BE2C (cell line): ENCODE data around the gene CAMTA1.

Experiments used
- DNase-seq: peaks from one replicate; pipeline ENCODE4 v3.0.0-alpha.2; 2020
- H3K27me3 ChIP-seq: fragments of 250-450 bp; sonication (Bioruptor Pico); 2 replicates; pipeline ENCODE4 v1.5.1; 2020; ENCODE audit warnings: mild to moderate bottlenecking
- H3K36me3 ChIP-seq: fragments of 250-450 bp; sonication (Bioruptor Pico); 2 replicates; pipeline ENCODE4 v1.5.1; 2020; ENCODE audit warnings: mild to moderate bottlenecking
- H3K4me1 ChIP-seq: fragments of 250-450 bp; sonication (Bioruptor Pico); 2 replicates; pipeline ENCODE4 v1.5.1; 2020
- H3K4me3 ChIP-seq: 2 replicates; pipeline ENCODE4 v1.5.1; 2011; ENCODE audit warnings: low read depth, low read length
- H3K9me3 ChIP-seq: fragments of 250-450 bp; sonication (Bioruptor Pico); 2 replicates; pipeline ENCODE4 v1.5.1; 2020
- TF ChIP-seq, protein P1 (sequence below): IDR thresholded peaks from 2 replicates; pipeline ENCODE4 v1.5.1; 2012; ENCODE audit warnings: mild to moderate bottlenecking, low read depth, low read length

The CAMTA1 gene

DNA sequence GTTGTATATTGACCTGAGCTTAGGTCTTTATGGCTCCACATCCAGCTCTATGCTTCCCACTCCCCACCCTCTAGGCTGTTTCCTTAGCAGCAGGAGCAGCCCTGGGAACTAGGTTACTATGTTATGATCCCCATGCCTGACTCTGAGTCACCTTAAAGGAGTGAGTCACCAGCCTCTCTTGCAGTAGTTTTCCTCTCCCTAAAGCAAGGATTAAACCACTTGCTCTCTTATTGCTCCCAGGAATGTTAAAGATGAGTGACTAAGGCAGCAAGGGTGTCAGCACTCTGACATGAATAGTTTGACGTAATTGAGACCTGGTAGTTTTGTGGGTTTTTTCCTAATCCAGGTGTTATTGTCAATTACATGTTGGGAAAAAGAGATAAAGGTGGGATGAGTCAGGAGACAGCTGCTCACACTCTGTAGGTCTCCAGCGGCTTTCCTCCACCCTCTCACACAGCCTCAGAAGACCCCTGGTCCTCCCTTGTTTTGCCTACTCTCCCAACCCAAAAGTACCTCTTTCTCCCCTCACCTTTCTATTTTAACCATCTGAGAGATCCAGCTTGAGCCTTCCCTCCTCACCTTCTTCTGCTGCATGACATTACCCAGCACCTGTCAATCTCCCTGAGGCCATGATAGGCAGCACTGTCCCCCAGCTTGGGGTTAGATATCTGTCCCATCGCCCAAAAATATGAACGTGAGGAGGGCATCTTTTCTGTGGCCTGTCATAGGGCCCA lies 616.7 kb downstream of the CAMTA1 start:
- H3K4me1 ChIP-seq = no peaks in the 10 kb centered on the region
- no peak overlapping the region for H3K4me3 ChIP-seq
- TF ChIP-seq, protein P1, sequence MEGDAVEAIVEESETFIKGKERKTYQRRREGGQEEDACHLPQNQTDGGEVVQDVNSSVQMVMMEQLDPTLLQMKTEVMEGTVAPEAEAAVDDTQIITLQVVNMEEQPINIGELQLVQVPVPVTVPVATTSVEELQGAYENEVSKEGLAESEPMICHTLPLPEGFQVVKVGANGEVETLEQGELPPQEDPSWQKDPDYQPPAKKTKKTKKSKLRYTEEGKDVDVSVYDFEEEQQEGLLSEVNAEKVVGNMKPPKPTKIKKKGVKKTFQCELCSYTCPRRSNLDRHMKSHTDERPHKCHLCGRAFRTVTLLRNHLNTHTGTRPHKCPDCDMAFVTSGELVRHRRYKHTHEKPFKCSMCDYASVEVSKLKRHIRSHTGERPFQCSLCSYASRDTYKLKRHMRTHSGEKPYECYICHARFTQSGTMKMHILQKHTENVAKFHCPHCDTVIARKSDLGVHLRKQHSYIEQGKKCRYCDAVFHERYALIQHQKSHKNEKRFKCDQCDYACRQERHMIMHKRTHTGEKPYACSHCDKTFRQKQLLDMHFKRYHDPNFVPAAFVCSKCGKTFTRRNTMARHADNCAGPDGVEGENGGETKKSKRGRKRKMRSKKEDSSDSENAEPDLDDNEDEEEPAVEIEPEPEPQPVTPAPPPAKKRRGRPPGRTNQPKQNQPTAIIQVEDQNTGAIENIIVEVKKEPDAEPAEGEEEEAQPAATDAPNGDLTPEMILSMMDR = no peak
- H3K27me3 ChIP-seq = no peaks in the 10 kb centered on the region
- H3K9me3 ChIP-seq = no peaks in the 10 kb centered on the region
- peak; percentile 20 for DNase-seq
- H3K36me3 ChIP-seq = no peaks in the 10 kb centered on the region

DNA sequence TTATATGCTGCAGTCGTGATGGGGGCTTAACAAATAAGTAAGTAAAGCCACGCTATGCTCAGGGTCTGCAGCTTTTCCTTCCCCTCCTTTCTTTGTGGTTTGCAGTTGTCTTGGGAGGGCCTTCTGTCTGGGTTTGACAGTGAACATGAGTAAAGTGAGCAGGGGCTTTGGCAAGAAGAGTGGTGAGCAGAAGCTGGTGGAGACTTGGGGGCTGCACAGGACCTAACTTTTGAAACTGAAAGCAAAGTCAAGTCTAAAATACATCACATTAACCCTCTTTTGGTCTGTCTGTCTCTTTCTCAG lies 617.2 kb downstream of the CAMTA1 start:
- Histone ChIP-seq H3K36me3 (no peaks in the 10 kb centered on the region), H3K4me1 (no peaks in the 10 kb centered on the region), H3K9me3 (no peaks in the 10 kb centered on the region), H3K4me3 (no peak overlapping the region), H3K27me3 (no peaks in the 10 kb centered on the region)
- TF ChIP-seq, protein P1 = no peak
- no peak for DNase-seq

DNA sequence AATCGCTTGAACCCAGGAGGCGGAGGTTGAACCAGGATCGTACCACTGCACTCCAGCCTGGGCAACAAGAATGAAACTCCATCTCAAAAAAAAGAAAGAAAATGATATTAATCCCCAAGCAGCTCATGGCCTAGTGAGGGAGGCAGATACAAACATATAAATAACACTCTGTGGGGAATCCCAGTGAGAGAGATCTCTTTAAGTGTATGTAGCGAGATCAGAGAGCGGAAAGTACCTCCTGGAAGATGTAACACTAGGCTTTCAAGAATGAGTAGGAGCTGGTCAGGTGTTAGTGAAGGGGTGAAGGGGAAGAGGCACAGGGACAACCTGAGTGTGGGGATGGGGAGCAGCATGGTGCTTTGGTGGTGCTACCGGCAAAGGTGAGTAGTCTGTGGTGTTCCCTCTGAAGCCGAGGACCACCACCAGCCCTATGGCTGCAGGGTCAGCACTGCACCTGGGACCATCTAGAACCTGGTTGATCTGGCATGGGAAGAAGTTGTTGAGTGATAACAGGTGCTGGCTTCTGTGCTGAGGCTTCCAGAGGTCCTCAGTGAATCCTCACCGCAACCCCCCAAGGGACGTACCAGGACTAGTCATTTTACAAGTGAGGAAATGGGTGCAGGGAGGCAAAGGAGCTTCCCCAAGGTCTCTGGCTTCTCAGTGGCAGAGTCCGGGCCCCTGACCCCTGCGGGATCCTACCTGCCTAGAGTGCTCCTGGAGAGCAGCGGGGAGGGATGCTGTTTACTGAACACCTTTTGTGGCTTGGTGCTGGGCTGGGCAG lies 618.2 kb downstream of the CAMTA1 start:
- Histone ChIP-seq H3K4me1 (no peaks in the 10 kb centered on the region), H3K36me3 (no peaks in the 10 kb centered on the region), H3K27me3 (no peaks in the 10 kb centered on the region), H3K4me3 (no peak overlapping the region), H3K9me3 (no peaks in the 10 kb centered on the region)
- DNase-seq = no peak
- TF ChIP-seq, protein P1 = no peak

DNA sequence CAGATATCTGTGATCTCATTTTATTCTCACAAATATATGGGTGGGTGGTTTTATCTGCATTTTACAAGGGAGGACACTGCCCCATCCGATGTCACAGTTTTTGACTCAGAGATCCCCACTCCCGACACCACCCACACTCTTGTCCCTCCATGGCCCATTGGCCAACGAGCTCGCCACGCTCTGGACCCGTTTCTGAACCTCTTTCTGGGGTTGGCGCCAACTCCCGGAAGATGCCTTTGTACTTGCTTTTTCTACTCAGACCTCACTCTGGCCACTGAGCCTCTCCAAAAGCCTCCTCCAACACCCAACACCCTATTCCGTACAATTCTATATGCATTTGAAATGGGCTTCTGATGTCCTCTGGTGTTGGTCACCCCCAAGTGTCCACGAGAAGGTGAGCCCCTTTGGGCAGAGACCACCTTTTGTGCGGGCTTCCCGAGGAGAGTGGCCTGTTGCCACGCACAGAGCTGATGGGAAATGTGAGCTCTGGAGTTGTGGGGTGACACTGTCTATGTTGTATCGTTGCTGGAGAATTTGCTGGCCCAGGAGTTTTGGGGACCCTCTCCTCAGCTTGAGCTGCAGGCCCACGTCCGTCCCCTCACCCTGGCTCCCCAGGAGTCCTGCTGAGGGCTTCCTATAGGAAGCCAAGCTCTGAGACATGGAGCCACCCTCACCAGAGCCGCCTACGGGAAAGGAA lies 618.9 kb downstream of the CAMTA1 start:
- TF ChIP-seq, protein P1 = no peak
- H3K9me3 ChIP-seq = no peaks in the 10 kb centered on the region
- no peak for DNase-seq
- no peaks in the 10 kb centered on the region for H3K27me3 ChIP-seq
- H3K4me1 ChIP-seq = no peaks in the 10 kb centered on the region
- no peak overlapping the region for H3K4me3 ChIP-seq
- no peaks in the 10 kb centered on the region for H3K36me3 ChIP-seq

- H3K4me3 ChIP-seq = no peak overlapping the region
- no peaks in the 10 kb centered on the region for H3K4me1 ChIP-seq
- TF ChIP-seq, protein P1 = no peak
- no peaks in the 10 kb centered on the region for H3K9me3 ChIP-seq
- no peak for DNase-seq
- no peaks in the 10 kb centered on the region for H3K36me3 ChIP-seq
- no peaks in the 10 kb centered on the region for H3K27me3 ChIP-seq
Observed at GRCh38 chr1:7405844-7406500, 620.7 kb downstream of the CAMTA1 start.
